OCI-LY1 (cell line): ENCODE results near the gene MCAT.
A peak's percentile ranks its signal among the peaks of the same experiment; 100 is the strongest.

Experiments
- H2AFZ ChIP-seq: fragments of 200-600 bp; sonication (generic), shearing (Covaris generic); 2 replicates; pipeline ENCODE4 v1.6.0; 2014; ENCODE audit warnings: antibody characterized with exemption, mild to moderate bottlenecking, low read length
- H3F3A ChIP-seq: fragments of 200-600 bp; sonication (generic), shearing (Covaris generic); 2 replicates; pipeline ENCODE4 v1.6.0; 2014; ENCODE audit warnings: mild to moderate bottlenecking, antibody characterized with exemption, low read length, moderate library complexity; ENCODE audit not compliant: insufficient read depth
- H3K27ac ChIP-seq: fragments of 200-600 bp; sonication (generic); 2 replicates; pipeline ENCODE4 v1.5.1; 2014; ENCODE audit warnings: low read length, mixed run types, mild to moderate bottlenecking, low read depth; ENCODE audit not compliant: poor library complexity, severe bottlenecking
- H3K27me3 ChIP-seq: fragments of 200-600 bp; sonication (generic); 2 replicates; pipeline ENCODE4 v1.6.0; 2014; ENCODE audit warnings: antibody characterized with exemption, mild to moderate bottlenecking, low read length, moderate library complexity; ENCODE audit not compliant: insufficient read depth
- H3K36me3 ChIP-seq: fragments of 200-600 bp; sonication (generic); 2 replicates; pipeline ENCODE4 v1.6.1; 2014; ENCODE audit warnings: mild to moderate bottlenecking, antibody characterized with exemption, low read length, moderate library complexity, mixed read lengths; ENCODE audit not compliant: insufficient read depth
- H3K4me1 ChIP-seq: fragments of 200-600 bp; sonication (generic); 2 replicates; pipeline ENCODE4 v1.5.1; 2014; ENCODE audit warnings: mild to moderate bottlenecking, low read length, moderate library complexity; ENCODE audit not compliant: insufficient read depth, severe bottlenecking
- H3K4me2 ChIP-seq: fragments of 200-600 bp; sonication (generic), shearing (Covaris generic); 2 replicates; pipeline ENCODE4 v1.6.1; 2014; ENCODE audit warnings: low read length
- H3K4me3 ChIP-seq: fragments of 200-600 bp; sonication (generic); 2 replicates; pipeline ENCODE4 v1.5.1; 2014; ENCODE audit warnings: low read length, low read depth, mild to moderate bottlenecking, mixed read lengths; ENCODE audit not compliant: poor library complexity, severe bottlenecking
- H3K79me2 ChIP-seq: fragments of 200-600 bp; shearing (Covaris generic); 2 replicates; pipeline ENCODE4 v1.6.1; 2016; ENCODE audit warnings: mixed run types, low read length, mixed read lengths; ENCODE audit not compliant: insufficient read depth
- H3K9ac ChIP-seq: fragments of 200-600 bp; sonication (generic), shearing (Covaris generic); 2 replicates; pipeline ENCODE4 v1.6.1; 2014; ENCODE audit warnings: mild to moderate bottlenecking, low read length, mixed read lengths
- H3K9me2 ChIP-seq: fragments of 200-600 bp; sonication (generic), shearing (Covaris generic); 2 replicates; pipeline ENCODE4 v1.6.1; 2014; ENCODE audit warnings: low read depth, mild to moderate bottlenecking, low read length, mixed read lengths
- H3K9me3 ChIP-seq: fragments of 200-600 bp; shearing (Covaris generic); 2 replicates; pipeline ENCODE4 v1.6.1; 2014; ENCODE audit warnings: low read length, mixed read lengths
- H4K20me1 ChIP-seq: fragments of 200-600 bp; sonication (generic), shearing (Covaris generic); 2 replicates; pipeline ENCODE4 v1.6.0; 2016; ENCODE audit warnings: mild to moderate bottlenecking, low read length; ENCODE audit not compliant: insufficient read depth
- CTCF ChIP-seq: fragments of 200-600 bp; sonication (generic), shearing (Covaris generic); IDR thresholded peaks from 2 replicates; pipeline ENCODE4 v1.5.1; 2017; ENCODE audit warnings: mild to moderate bottlenecking, antibody characterized with exemption, low read length, moderate library complexity, mixed read lengths
- EZH2 ChIP-seq: fragments of 200-600 bp; sonication (generic), shearing (Covaris generic); IDR thresholded peaks from 2 replicates; pipeline ENCODE4 v1.8.0; 2017; ENCODE audit warnings: borderline replicate concordance, mixed run types, mild to moderate bottlenecking, antibody characterized with exemption, low read length, moderate library complexity, mixed read lengths

MCAT gene

GRCh38 chr22:43113526-43114251, 29.5 kb downstream of the MCAT start:
- Histone ChIP-seq H4K20me1 (no peaks in the 10 kb centered on the region), H2AFZ (no peak overlapping the region)
- no peak for TF ChIP-seq EZH2
- no peak for TF ChIP-seq CTCF

GRCh38 chr22:43110927-43111623, 32.1 kb downstream of the MCAT start:
- no peaks in the 10 kb centered on the region for H3K9me2 ChIP-seq
- H3K4me1 ChIP-seq, result peaks cover 52% of the 10 kb centered on the region
- H4K20me1 ChIP-seq, result no peaks in the 10 kb centered on the region
- peak overlapping the region; percentile 94 for H3K9ac ChIP-seq
- H3K4me3 ChIP-seq, result peak overlapping the region; percentile 86
- no peak for TF ChIP-seq EZH2
- TF ChIP-seq CTCF, result peak; percentile 35
- no peaks in the 10 kb centered on the region for H3K9me3 ChIP-seq
- 0 out of 2 replicates have a peak, but pooled peaks cover 3% of the 10 kb centered on the region for H3F3A ChIP-seq
- no peak overlapping the region for H2AFZ ChIP-seq
- peaks cover 15% of the 10 kb centered on the region; the same call in 1 of the 2 replicates for H3K36me3 ChIP-seq
- no peaks in the 10 kb centered on the region for H3K27me3 ChIP-seq
- H3K4me2 ChIP-seq, result peak overlapping the region; percentile 71
- peaks cover 27% of the 10 kb centered on the region for H3K79me2 ChIP-seq
- peak overlapping the region; percentile 96 for H3K27ac ChIP-seq

More at GRCh38 chr22:43113526-43114251, 29.5 kb downstream of the MCAT start:
- Histone ChIP-seq H3K4me1 (peaks cover 78% of the 10 kb centered on the region), H3K9me2 (no peaks in the 10 kb centered on the region), H3K9ac (peak overlapping the region; percentile 94; the same call in 1 of the 2 replicates), H3K4me3 (peak overlapping the region; percentile 86), H3K9me3 (no peaks in the 10 kb centered on the region), H3K27me3 (no peaks in the 10 kb centered on the region), H3K27ac (peak overlapping the region; percentile 96), H3F3A (0 out of 2 replicates have a peak, but pooled peaks cover 3% of the 10 kb centered on the region), H3K4me2 (peak overlapping the region; percentile 71), H3K36me3 (peaks cover 15% of the 10 kb centered on the region; the same call in 1 of the 2 replicates), H3K79me2 (peaks cover 27% of the 10 kb centered on the region)

- H3F3A ChIP-seq, result 0 out of 2 replicates have a peak, but pooled peaks cover 3% of the 10 kb centered on the region
- H3K27me3 ChIP-seq, result no peaks in the 10 kb centered on the region
- peaks cover 27% of the 10 kb centered on the region for H3K79me2 ChIP-seq
- H3K4me2 ChIP-seq, result peak within 1 kb of the TSS; percentile 88
- H3K4me3 ChIP-seq, result peak within 1 kb of the TSS; percentile 86
- no peaks in the 10 kb centered on the region for H3K9me3 ChIP-seq
- H4K20me1 ChIP-seq, result no peaks in the 10 kb centered on the region
- H3K4me1 ChIP-seq, result peaks cover 46% of the 10 kb centered on the region
- H3K36me3 ChIP-seq, result peaks cover 15% of the 10 kb centered on the region
- H2AFZ ChIP-seq, result no peak within 1 kb of the TSS
- no peaks in the 10 kb centered on the region for H3K9me2 ChIP-seq
- peak within 1 kb of the TSS; percentile 96 for H3K27ac ChIP-seq
- no peak for TF ChIP-seq EZH2
- peak; percentile 66 for TF ChIP-seq CTCF
- H3K9ac ChIP-seq, result peak within 1 kb of the TSS; percentile 94
Observed at GRCh38 chr22:43110444-43110926, 32.7 kb downstream of the MCAT start, which contains the start of gene BIK. BIK (plus strand) TSS chr22:43110750; CDS start chr22:43124023, 13,273 bp downstream.
